ENCODE measurements around the gene PRDX3.
"Not testable (repeated sequence)": the region's sequence is repeated elsewhere in the genome, so short reads cannot be mapped to it uniquely, and the experiment has no call there.

The PRDX3 gene

GRCh38 chr10:119137878-119138277 is 40.7 kb downstream of the PRDX3 start:
- TF ChIP-seq, protein P1, sequence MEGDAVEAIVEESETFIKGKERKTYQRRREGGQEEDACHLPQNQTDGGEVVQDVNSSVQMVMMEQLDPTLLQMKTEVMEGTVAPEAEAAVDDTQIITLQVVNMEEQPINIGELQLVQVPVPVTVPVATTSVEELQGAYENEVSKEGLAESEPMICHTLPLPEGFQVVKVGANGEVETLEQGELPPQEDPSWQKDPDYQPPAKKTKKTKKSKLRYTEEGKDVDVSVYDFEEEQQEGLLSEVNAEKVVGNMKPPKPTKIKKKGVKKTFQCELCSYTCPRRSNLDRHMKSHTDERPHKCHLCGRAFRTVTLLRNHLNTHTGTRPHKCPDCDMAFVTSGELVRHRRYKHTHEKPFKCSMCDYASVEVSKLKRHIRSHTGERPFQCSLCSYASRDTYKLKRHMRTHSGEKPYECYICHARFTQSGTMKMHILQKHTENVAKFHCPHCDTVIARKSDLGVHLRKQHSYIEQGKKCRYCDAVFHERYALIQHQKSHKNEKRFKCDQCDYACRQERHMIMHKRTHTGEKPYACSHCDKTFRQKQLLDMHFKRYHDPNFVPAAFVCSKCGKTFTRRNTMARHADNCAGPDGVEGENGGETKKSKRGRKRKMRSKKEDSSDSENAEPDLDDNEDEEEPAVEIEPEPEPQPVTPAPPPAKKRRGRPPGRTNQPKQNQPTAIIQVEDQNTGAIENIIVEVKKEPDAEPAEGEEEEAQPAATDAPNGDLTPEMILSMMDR (conservative IDR thresholded peaks at IDR 0.05; ENCODE audit: low read depth, low read length): peak; percentile 10
- not testable (repeated sequence) for H3K4me3 ChIP-seq (ENCODE audit: low read depth, low read length); DNase-seq (ENCODE audit: low read depth)

DNA sequence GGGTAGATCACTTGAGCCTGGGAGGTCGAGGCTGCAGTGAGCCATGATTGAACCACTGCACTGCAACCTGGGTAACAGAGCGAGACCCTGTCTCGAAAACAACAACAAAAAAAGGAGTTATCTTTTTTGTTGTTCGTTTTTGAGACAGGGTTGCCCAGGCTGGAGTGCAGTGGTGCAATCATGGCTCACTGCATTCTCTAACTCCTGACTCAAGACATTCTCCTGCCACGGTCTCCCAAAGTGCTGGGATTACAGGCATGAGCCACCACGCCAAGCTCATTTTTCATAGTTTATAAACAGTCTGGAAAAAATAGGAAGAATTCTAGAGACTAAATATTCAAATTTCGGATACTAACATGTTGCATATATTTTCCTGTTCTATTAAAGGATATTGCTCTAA is 42.5 kb downstream of the PRDX3 start:
- peak; percentile 33 for DNase-seq (ENCODE audit: low read depth)
- TF ChIP-seq, protein P1 (conservative IDR thresholded peaks at IDR 0.05; ENCODE audit: low read depth, low read length): no peak
- no peak overlapping the region for H3K4me3 ChIP-seq (ENCODE audit: low read depth, low read length)

DNA sequence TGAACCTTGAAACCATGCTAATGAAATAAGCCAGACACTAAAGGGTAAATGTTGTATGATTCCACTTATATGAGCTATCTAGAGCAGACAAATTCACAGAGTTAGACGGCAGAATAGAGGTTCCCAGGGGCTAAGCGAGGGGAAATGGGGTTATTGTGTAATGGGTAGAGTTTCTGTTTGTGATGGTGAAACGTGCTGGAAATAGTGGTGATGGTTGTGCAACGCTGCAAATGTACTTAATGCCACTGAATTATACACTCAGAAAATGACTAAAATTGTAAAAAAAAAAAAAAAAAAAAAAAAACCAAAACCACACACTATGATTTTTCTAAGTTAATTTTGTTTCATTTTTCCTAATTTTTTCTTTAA is 43.1 kb downstream of the PRDX3 start:
- TF ChIP-seq, protein P1 (conservative IDR thresholded peaks at IDR 0.05; ENCODE audit: low read depth, low read length): no peak
- peak; percentile 83 for DNase-seq (ENCODE audit: low read depth)
- no peak overlapping the region for H3K4me3 ChIP-seq (ENCODE audit: low read depth, low read length)

DNA sequence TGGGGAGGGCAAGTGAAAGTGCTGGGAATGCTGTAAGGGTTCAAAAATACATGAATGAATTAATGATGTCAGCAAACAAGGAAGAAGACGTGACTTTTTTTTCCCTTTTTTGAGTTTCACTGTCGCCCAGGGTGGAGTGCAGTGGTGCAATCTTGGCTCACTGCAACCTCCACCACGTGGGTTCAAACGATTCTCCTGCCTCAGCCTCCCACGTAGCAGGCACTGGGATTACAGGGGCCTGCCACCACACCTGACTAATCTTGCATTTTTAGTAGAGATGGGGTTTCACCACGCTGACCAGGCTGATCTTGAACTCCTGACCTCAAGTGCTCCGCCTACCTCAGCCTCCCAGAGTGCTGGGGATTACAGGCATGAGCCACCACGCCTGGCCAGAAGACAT is 44.7 kb downstream of the PRDX3 start:
- no peak overlapping the region for H3K4me3 ChIP-seq (ENCODE audit: low read depth, low read length)
- no peak for DNase-seq (ENCODE audit: low read depth)
- TF ChIP-seq, protein P1 (conservative IDR thresholded peaks at IDR 0.05; ENCODE audit: low read depth, low read length): no peak

- TF ChIP-seq, protein P1 (conservative IDR thresholded peaks at IDR 0.05; ENCODE audit: low read depth, low read length): no peak
- no peak overlapping the region for H3K4me3 ChIP-seq (ENCODE audit: low read depth, low read length)
- DNase-seq (ENCODE audit: low read depth): no peak
Measured at GRCh38 chr10:119132521-119133345, 45.9 kb downstream of the PRDX3 start.

DNA sequence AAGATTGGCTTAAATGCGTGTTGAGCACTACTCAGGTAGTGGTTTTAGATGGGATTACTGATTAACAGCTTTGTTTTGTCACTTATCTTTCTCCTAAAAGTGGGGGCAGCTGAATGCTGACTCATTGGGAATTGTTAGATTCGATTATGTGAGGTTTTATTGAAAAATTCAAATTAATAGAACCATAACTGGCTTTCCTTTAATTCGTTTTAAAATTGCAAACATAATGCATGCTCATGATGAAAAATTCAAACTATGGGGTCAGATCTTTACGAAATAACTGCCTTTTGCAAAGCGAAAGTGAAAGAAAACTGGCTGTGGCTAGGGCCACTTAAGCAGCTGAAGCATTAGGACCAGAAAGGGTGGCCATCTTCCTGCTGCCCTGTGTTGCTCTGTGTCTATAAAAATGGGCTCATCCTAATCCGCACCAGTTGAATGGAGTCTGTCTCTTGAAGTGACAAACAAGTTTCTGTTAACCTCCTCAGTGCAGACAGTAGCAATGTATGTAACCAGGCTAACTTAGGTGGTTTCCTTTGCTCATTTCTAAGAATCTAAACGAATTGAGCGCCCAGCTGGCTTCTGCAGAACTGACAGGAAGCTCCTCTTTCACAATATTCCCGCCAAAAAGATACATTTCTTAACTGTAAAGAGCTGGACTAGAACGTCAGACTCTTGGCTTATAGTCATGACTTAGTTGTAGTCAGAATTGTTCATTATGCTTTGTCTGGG is 46.9 kb downstream of the PRDX3 start:
- H3K4me3 ChIP-seq (ENCODE audit: low read depth, low read length): no peak overlapping the region
- DNase-seq (ENCODE audit: low read depth): peak; percentile 66
- TF ChIP-seq, protein P1 (conservative IDR thresholded peaks at IDR 0.05; ENCODE audit: low read depth, low read length): no peak
